ENCODE measurements around the gene GRAMD2A. TPM values are rescaled to one million over a fixed set of nuclear protein-coding genes. Genes with fewer than 3 reads are reported as not detected.

The GRAMD2A gene
- total RNA-seq, 3 donors from 2014 or later (not counting 1 experiment from before 2014, with no cell fraction given): not detected

DNA sequence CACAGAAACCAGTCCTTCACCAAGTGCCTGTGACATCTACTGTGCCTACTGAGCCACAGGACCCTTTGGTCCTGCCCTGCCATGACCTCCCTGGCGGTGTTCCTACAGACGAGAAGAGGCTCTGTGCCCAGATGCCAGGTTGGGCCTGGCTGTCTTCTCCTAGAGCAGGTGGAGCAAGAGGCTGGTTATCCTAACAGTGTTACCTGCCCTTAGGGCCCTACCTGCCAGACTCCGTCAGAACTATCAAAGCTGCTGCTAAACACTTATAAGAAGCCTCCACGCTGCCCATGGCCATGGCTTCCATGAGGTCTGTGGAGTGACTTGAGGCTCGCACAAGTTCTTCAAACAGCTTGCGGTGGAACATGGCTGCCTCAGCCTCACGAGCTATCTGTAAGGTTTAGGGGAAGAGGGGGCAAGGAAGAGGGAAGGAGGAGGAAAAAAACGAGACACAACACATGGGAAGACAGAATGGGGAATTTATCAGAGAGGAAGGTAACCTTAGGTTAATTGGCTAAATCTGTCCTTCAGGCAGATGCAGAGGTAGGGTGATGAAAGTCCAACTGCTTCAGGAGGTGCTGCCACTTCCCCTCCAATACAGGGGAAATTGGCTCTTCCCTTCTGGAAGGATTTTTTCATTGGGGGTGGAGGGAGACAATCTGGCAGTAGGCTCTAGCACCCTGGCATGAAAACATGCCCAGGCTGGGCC is 5.4 kb upstream of the GRAMD2A start:
- Histone ChIP-seq H3K4me3 (ENCODE audit: low read length) (no peak overlapping the region), H3K4me1 (ENCODE audit: control insufficient read depth, insufficient read depth, low read length) (no peaks in the 10 kb centered on the region), H3K27me3 (ENCODE audit: control insufficient read depth, insufficient read depth, low read length) (no peaks in the 10 kb centered on the region), H3K9me3 (ENCODE audit: control insufficient read depth, insufficient read depth, low read length) (no peaks in the 10 kb centered on the region), H3K36me3 (ENCODE audit: control insufficient read depth, insufficient read depth, low read length) (peaks cover 94% of the 10 kb centered on the region), H3K27ac (ENCODE audit: low read length) (no peak overlapping the region)
- Mint-ChIP-seq H3K27me3 (ENCODE audit: low read depth in 2 of 2) (peaks cover 2 to 4% of the 10 kb centered on the region in 2 donors), H3K4me3 (no peak overlapping the region), H3K9me3 (no peaks in the 10 kb centered on the region), H3K4me1 (peaks cover 2% of the 10 kb centered on the region in 2 donors), H3K36me3 (peaks cover 7% of the 10 kb centered on the region), H3K27ac (no peak overlapping the region)
- intact Hi-C loops (cut with micrococcal nuclease): no loop called here
- WGBS (ENCODE audit: insufficient coverage): 94% methylated on average over 8 of the region's 8 CpGs
- TF ChIP-seq CTCF (IDR thresholded peaks at IDR 0.05): no peak
- DNase-seq (no peak), ATAC-seq (no peak)

- Histone ChIP-seq H3K9me3 (ENCODE audit: control insufficient read depth, insufficient read depth, low read length) (no peaks in the 10 kb centered on the region), H3K4me1 (ENCODE audit: control insufficient read depth, insufficient read depth, low read length) (peaks cover under 1% of the 10 kb centered on the region), H3K36me3 (ENCODE audit: control insufficient read depth, insufficient read depth, low read length) (peaks cover 87% of the 10 kb centered on the region), H3K27me3 (ENCODE audit: control insufficient read depth, insufficient read depth, low read length) (no peaks in the 10 kb centered on the region), H3K4me3 (ENCODE audit: low read length) (no peak overlapping the region), H3K27ac (ENCODE audit: low read length) (no peak overlapping the region)
- intact Hi-C loops (cut with micrococcal nuclease): no loop called here
- Mint-ChIP-seq H3K4me3 (no peak overlapping the region), H3K9me3 (no peaks in the 10 kb centered on the region), H3K27me3 (ENCODE audit: low read depth in 2 of 2) (peaks cover 5 to 7% of the 10 kb centered on the region in 2 donors), H3K4me1 (peaks cover 5% of the 10 kb centered on the region in 2 donors), H3K27ac (no peak overlapping the region), H3K36me3 (peaks cover 6% of the 10 kb centered on the region)
- ATAC-seq (no peak), DNase-seq (no peak)
- WGBS (ENCODE audit: insufficient coverage): 94% methylated on average over 13 of the region's 13 CpGs
- no peak for TF ChIP-seq CTCF (IDR thresholded peaks at IDR 0.05)
These were observed 4.7 kb upstream of the GRAMD2A start for GRCh38 chr15:72202302-72202701.

DNA sequence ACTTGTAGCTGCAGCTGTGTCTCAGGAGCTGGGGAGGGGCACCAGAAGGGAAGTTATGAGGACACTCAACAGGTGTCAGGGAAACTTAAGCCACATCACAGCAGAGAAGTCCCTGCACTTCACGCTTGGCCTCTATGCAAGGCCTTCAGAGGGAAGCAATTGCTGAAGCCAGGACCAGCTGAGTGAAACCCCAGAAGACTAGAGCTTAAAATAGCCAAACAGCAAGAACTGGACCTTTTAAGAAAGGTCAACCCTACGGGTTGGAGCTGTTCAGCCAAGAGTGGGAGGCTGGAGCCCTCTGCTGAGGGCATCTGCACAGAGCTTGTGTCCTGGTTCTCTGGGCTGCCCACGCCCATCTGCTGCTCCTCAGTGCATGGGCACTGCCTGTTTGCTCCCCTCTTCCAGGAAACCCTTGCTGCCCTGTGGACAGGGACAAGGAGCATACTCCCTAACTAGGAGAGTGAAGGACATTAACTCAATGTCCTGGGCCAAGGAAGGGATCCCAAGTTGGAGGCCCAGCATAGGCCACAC is 3.9 kb upstream of the GRAMD2A start:
- Mint-ChIP-seq H3K27ac (no peak overlapping the region), H3K4me3 (no peak overlapping the region), H3K4me1 (peaks cover 5% of the 10 kb centered on the region in 2 donors), H3K27me3 (ENCODE audit: low read depth in 2 of 2) (peaks cover 9% of the 10 kb centered on the region in 2 donors), H3K9me3 (no peaks in the 10 kb centered on the region), H3K36me3 (no peaks in the 10 kb centered on the region)
- peaks cover 79% of the 10 kb centered on the region for H3K36me3 ChIP-seq (ENCODE audit: control insufficient read depth, insufficient read depth, low read length)
- TF ChIP-seq CTCF (IDR thresholded peaks at IDR 0.05): no peak
- peaks cover 3% of the 10 kb centered on the region for H3K4me1 ChIP-seq (ENCODE audit: control insufficient read depth, insufficient read depth, low read length)
- no peak overlapping the region for H3K4me3 ChIP-seq (ENCODE audit: low read length)
- ATAC-seq: no peak
- no peak for DNase-seq
- H3K27me3 ChIP-seq (ENCODE audit: control insufficient read depth, insufficient read depth, low read length): peaks cover 2% of the 10 kb centered on the region
- intact Hi-C loops (cut with micrococcal nuclease): no loop called here
- WGBS (ENCODE audit: insufficient coverage): 66% methylated on average over 3 of the region's 3 CpGs
- H3K27ac ChIP-seq (ENCODE audit: low read length): no peak overlapping the region
- no peaks in the 10 kb centered on the region for H3K9me3 ChIP-seq (ENCODE audit: control insufficient read depth, insufficient read depth, low read length)
